ENCODE data around the gene RAP1GAP. TPM values are rescaled to one million over a fixed set of nuclear protein-coding genes. Genes with fewer than 3 reads are reported as not detected.

The RAP1GAP gene
- total RNA-seq, 1 donor from 2014 or later, result 2.6 TPM

GRCh38 chr1:21645550-21645949, 23.6 kb downstream of the RAP1GAP start:
- Mint-ChIP-seq H3K27ac (no peak overlapping the region), H3K36me3 (no peaks in the 10 kb centered on the region), H3K9me3 (no peaks in the 10 kb centered on the region), H3K27me3 (ENCODE audit: insufficient read depth, low read depth) (peaks cover 21% of the 10 kb centered on the region), H3K4me1 (peaks cover 10% of the 10 kb centered on the region), H3K4me3 (no peak overlapping the region)
- Histone ChIP-seq H3K9ac (no peak overlapping the region), H4K20me1 (ENCODE audit: low read depth) (peaks cover 5% of the 10 kb centered on the region), H3F3A (ENCODE audit: low read depth) (no peaks in the 10 kb centered on the region), H3K27ac (no peak overlapping the region), H3K79me2 (ENCODE audit: low read depth) (no peaks in the 10 kb centered on the region), H3K4me1 (no peaks in the 10 kb centered on the region), H3K36me3 (no peaks in the 10 kb centered on the region), H3K4me3 (no peak overlapping the region), H2AFZ (replicated peaks) (no peak overlapping the region), H3K9me3 (ENCODE audit: low read depth) (no peaks in the 10 kb centered on the region), H3K4me2 (no peak overlapping the region), H3K27me3 (peaks cover 14% of the 10 kb centered on the region)
- no peak for TF ChIP-seq EZH2phosphoT487 (IDR thresholded peaks at IDR 0.05)
- TF ChIP-seq EZH2 (IDR thresholded peaks at IDR 0.05), result no peak
- TF ChIP-seq CTCF (IDR thresholded peaks at IDR 0.05), result no peak
- DNase-seq (ENCODE audit: low spot score), result no peak

GRCh38 chr1:21644906-21645305, 24.3 kb downstream of the RAP1GAP start:
- Histone ChIP-seq H3F3A (ENCODE audit: low read depth) (no peaks in the 10 kb centered on the region), H3K4me3 (no peak overlapping the region), H3K27me3 (peaks cover 7% of the 10 kb centered on the region), H3K79me2 (ENCODE audit: low read depth) (no peaks in the 10 kb centered on the region), H3K4me1 (no peaks in the 10 kb centered on the region), H2AFZ (replicated peaks) (no peak overlapping the region), H3K36me3 (no peaks in the 10 kb centered on the region), H3K4me2 (no peak overlapping the region), H3K27ac (no peak overlapping the region), H3K9ac (no peak overlapping the region), H4K20me1 (ENCODE audit: low read depth) (peaks cover 5% of the 10 kb centered on the region), H3K9me3 (ENCODE audit: low read depth) (no peaks in the 10 kb centered on the region)
- Mint-ChIP-seq H3K36me3 (no peaks in the 10 kb centered on the region), H3K4me3 (no peak overlapping the region), H3K4me1 (peaks cover 13% of the 10 kb centered on the region), H3K27ac (no peak overlapping the region), H3K27me3 (ENCODE audit: insufficient read depth, low read depth) (peaks cover 18% of the 10 kb centered on the region), H3K9me3 (no peaks in the 10 kb centered on the region)
- TF ChIP-seq EZH2phosphoT487 (IDR thresholded peaks at IDR 0.05), result no peak
- no peak for TF ChIP-seq CTCF (IDR thresholded peaks at IDR 0.05)
- no peak for TF ChIP-seq EZH2 (IDR thresholded peaks at IDR 0.05)
- DNase-seq (ENCODE audit: low spot score), result no peak

GRCh38 chr1:21644348-21644747, 24.8 kb downstream of the RAP1GAP start:
- no peak for TF ChIP-seq CTCF (IDR thresholded peaks at IDR 0.05)
- no peak for TF ChIP-seq EZH2 (IDR thresholded peaks at IDR 0.05)
- TF ChIP-seq EZH2phosphoT487 (IDR thresholded peaks at IDR 0.05), result no peak
- Mint-ChIP-seq H3K4me1 (peaks cover 16% of the 10 kb centered on the region), H3K4me3 (no peak overlapping the region), H3K27ac (no peak overlapping the region), H3K36me3 (no peaks in the 10 kb centered on the region), H3K9me3 (no peaks in the 10 kb centered on the region), H3K27me3 (ENCODE audit: insufficient read depth, low read depth) (peaks cover 18% of the 10 kb centered on the region)
- Histone ChIP-seq H3K36me3 (no peaks in the 10 kb centered on the region), H2AFZ (replicated peaks) (no peak overlapping the region), H3K27ac (no peak overlapping the region), H3K27me3 (peaks cover 2% of the 10 kb centered on the region), H3K79me2 (ENCODE audit: low read depth) (no peaks in the 10 kb centered on the region), H3K4me1 (no peaks in the 10 kb centered on the region), H3K9ac (no peak overlapping the region), H3K4me3 (no peak overlapping the region), H3F3A (ENCODE audit: low read depth) (no peaks in the 10 kb centered on the region), H3K4me2 (no peak overlapping the region), H4K20me1 (ENCODE audit: low read depth) (peaks cover 5% of the 10 kb centered on the region), H3K9me3 (ENCODE audit: low read depth) (no peaks in the 10 kb centered on the region)
- no peak for DNase-seq (ENCODE audit: low spot score)
